HG02885 (cell line): Measurements from ENCODE around the gene SLC44A1.

Experiments
- ATAC-seq: cut with Tn5 transposase; IDR thresholded peaks from one replicate; pipeline ENCODE4 v1.9.1; 2021; ENCODE audit warnings: mild to moderate bottlenecking; ENCODE audit not compliant: unreplicated experiment, poor library complexity

The SLC44A1 gene

DNA sequence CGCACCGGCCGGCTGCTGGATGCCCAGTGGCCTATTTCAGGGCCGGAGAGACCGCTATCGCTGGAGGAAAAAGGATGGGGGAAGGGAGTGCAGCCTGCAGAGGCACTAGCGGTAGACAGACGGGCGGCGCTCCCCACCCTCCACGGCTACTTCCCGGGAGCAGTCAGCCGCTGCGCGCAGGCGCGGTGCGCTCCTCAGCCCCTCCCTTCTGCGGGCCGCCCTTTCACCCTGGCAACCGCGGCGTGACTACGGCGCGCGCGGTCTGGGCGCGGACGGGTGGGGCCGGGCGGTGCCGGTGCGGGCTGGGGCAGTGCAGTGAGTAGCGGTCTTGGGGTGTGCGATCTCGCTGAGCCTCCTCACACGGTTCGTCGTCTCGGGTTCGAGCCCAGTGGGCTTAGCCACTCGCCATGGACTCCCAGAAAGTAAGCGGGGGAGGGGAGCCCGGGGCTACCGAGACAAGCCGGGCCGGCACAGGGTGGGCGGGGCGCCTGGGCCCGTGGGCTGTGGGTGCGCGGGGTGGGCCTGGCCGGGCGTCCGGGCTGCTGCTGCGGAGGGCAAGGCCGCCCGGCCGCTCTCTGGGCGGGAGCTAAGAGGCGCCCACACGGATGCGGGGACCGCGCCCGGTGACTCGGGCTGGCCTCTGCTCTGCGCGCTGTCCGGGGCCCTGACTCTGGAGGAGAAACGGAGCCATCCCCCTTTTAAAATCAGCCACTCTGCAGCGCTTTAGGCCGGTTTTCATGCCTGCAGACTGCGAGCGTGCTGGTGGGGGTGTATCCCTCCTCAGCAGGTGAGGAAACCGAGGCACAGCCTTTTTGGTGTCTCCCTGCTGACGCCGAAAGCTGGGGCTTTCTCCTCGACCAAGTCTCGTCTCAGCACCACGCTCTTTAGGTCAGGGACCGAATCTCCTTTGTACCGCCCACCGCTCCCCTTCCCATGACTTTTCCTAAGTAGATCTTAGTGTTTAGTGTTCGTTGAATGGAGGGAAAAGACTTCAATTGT is 203.7 kb downstream of the SLC44A1 start, which contains the start of gene FSD1L:
FSD1L (plus strand) TSS at position 221 of the 999 bp plus-strand sequence; CDS start at position 408, 187 bp downstream.
- peak; percentile 96 for ATAC-seq

DNA sequence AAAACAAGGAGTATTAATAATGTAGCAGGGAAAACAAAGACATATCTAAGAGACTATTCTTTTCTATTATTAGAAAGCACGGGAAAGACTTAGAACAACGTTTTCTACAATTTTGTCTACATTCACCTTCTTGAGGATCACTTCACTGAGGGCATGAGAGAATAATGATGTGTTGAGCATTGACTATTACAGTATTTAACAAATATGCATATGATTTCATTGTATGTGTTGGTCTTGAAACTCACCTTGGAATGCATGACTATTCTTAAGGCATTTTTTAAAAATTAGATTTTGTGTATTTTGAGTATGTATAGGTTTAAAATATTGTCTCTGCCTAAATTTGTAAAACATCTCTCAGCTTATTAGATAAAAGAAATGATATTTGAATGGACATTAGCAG is 204.6 kb downstream of the SLC44A1 start:
- no peak for ATAC-seq

DNA sequence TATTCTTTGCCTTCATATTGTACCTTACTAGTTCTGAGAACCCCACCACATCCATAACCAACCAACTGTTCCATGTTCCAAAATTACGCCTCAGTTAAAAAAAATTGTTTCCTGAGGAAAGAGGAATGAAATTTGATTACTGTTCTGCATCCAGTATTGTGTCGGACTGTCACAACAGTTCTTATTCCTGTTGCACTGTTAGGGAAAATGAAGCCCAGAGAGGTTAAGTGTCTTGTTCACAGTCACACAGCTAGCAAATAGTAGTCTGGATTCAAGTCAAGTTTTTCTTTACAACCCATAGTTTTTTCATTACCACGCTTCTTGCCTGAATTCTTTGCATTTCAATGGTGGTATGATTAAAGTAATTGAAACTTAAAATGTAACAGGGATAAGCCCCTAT is 207.7 kb downstream of the SLC44A1 start:
- ATAC-seq = no peak

DNA sequence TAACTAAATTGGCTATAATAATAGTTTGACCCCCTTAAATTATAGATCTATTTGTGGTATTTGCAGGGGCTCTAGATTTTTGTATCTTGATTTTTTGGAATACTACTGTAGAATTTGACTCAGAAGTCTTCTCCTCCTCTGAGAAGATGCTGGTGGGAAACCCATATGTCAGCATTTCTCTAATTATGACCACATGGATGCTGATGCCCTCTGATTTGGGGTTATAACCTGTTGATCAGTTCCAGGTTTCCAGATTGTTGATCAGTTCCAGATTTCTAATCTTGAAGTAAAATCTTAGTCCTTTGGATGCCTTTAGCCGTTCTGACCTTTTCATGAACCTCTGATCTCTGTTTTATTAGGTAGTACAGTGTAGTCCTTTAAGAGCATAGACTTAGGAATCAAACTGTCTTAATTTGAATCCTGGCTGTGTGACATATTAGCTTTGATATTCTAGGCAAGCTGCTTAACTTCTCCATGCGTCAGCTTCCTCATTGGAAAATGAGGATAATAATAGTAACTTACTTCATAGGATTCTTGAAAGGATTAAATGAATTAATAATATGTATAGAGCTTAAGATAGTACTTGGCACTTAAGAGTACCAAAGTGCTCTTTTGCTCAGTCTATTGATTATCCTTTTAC is 211.5 kb downstream of the SLC44A1 start:
- ATAC-seq = no peak

DNA sequence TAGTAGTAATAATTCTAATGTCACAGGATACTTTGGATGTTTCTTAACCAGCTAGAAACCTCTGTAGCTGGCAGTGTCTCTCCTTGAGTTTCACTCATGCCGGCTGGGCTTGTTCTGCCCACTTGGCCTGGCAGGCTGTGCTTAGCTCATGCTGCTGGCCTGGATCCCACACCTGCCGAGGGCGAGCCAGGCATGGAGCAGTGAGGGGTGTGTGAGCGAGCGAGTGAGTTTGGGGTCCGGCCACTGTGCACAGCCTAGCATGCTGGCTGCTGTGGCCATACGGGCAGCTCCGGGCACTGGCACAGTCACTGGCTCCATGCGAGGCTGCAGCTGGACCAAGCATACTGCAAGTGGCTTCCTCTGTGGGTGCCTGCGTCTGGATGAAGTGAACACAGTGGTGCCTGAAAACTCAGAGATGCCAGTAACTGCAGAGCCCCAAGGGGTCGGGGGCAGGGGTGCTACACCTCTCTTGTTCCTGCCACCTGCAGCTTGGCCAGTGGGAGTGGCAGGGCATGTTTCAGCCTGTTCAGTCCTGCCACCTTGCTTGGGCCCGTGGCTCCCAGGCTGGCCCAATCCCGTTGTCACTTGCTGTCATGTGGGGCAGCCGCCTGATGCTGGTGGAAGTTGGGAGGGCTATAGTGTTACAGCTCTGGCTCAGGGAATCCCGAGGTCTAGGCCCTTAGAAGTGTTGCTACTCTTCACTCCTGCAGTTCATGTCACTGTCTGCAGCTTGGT is 213.3 kb downstream of the SLC44A1 start:
- ATAC-seq = no peak

DNA sequence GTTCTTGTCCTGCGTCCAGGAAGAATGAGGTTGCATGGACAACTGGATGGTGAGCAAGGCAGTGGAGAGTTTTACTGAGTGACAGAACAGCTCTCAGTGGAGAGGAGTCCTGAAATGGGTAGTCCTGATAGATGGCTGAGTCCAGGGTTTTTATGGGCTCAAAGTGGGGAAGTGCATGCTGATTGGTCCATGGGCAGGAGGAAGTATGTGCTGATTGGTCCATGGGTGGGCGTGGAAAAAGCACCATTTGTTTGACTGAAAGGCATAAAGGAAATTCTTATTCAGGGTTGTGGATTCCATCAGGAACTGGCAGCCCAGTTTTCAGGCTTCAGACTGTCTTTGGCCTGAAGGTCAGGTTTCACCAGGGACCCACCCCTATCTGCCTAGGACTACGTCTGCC is 214.0 kb downstream of the SLC44A1 start:
- ATAC-seq = no peak

DNA sequence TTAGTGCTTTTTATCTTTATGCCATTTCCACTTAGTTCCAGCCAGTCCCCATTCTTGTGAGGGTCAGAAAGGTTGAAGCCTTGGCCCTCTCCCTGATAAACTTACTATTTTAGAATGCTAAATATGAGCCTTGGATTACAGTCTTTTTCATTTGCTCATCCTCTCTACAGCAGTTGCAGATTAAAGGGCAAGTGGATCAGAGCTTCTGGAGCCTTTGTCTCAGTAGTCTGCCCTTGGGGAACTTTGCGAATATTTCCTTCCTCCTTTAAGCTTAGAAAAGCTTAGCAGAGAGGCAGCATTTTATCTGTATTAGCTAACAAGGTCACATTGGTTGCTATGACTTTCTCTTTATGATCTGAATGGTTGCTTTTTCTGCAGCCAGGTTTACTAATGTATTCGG is 214.9 kb downstream of the SLC44A1 start:
- no peak for ATAC-seq

DNA sequence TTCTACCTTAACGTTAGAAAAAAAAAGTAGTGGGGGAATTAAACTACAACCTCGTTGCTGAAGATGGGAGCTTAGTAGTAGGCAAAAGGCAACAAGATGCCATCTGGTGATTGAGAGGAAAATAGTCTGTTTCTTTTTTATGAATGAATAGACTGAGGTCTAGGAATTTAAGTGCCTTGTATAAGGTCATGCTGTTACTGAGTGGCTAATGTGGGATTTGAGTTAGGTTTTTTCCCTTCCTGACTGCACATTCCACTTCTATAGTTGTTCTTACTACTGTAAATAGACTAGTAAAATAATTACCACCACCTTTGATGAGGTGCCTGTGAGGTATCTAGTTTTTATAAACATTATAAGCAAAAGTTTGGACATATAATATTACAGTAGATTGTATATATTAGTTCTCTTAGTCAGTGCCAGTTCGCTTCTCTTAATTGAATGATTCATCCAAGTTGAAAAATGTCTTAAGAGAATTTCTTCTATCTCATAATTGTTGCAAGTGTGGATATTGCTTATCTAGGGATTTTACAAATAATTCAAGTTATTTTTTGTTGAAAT is 222.5 kb downstream of the SLC44A1 start:
- no peak for ATAC-seq

DNA sequence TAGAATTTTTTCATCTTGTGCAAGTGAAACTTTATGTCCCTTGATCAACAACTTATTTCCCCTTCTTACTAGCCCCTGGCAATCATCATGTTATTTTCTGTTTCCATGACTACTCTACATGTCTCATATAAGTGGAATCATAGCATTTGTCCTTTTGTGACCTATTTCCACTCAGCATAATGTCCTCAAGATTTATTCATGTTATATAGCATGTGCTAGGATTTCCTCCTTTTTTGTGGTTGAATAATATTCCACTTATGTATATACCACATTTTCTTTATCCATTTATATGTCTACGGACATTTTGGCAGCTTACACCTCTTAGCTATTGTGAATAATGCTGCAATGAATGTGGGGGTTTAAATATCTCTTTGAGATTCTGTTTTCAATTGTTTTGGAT is 224.4 kb downstream of the SLC44A1 start:
- no peak for ATAC-seq

DNA sequence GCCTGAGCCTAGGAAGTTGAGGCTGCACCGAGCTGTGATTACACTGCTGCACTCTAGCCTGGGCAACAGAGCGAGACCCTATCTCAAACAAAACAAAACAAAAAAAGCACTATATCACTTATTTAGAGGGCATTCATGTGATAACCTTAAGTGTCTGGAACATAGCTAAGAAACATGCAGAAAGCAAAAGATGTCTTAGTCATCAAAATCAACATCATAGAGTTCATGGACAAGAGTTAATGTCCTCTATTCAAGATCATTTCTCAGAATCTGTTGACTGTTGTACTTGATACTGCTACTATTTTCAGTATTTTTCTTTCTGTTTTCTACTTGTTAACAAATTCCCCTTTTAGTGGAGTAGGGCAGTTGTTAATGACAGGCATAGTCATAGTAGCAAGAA is 228.8 kb downstream of the SLC44A1 start:
- ATAC-seq = no peak

DNA sequence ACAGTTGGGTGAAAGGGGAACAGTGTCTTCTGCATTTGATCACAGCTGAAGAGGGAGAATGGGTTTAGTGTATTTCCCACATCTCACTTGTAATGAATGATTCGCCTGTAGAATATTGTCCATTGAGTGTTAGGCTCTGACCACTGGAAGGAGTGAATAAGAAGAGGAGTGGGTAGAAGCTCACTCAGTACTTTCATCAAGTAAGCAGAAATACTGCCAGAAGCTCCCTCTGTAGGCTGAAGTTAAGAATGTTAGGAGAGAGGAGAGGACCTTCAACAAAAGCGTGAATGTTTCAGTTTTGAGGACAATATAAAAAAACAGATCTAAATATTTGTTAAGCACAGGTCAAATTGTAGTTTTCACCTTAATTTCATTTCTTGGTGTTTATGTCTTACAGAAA is 230.9 kb downstream of the SLC44A1 start:
- no peak for ATAC-seq

DNA sequence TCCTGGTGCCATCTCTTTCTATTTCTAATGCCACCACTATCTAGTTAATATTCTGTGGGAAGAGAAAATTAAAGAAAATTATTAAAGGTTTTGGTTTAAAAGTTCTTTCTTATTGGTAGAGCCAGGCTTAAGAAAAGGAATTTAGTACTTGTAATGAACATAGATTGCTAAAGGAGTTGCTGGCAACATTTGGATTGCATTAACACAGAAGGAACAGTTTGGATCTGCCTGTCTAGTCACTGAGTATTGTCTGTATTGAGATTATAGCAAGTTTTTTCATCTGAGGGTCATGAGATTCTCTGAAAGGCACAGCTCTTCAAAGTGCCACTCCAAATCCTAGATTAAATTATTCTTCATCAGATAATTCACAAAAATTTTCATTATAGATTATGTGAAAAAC is 235.4 kb downstream of the SLC44A1 start:
- no peak for ATAC-seq

DNA sequence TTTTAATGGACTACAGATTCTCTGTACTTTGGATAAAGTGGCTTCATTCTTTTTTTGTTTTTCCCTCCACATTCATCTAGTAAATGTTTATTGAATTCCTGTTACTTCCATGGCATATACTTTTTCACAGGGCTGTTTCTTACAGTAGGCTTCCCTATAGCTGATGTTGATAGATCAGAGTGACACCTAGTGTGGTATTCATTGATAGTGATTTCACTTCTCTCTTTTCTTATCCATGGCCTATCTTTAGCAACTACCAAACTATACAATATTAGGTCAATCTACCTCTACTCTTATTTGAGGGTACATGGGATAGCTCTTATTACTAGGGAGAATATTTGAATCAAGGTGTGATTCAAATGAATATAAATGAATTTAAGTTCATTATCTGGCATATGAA is 239.2 kb downstream of the SLC44A1 start:
- peak; percentile 82 for ATAC-seq

DNA sequence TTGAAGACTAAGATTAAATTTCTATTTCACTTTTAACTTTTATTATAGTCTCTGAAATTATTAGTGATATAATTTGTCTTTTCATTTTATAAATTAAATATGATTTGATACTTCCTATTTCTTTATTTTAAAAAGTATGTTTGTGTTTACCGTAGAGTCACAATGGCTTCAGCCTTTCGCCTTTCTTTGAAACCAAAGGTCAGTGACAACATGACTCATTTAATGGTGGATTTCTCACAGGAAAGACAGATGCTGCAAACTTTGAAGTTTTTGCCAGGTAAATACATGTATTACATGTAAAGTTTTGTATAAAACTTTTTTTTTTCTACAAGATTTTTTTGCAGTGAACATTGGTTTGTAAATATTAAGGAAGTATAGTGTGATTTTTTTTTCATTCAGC is 239.8 kb downstream of the SLC44A1 start:
- no peak for ATAC-seq

DNA sequence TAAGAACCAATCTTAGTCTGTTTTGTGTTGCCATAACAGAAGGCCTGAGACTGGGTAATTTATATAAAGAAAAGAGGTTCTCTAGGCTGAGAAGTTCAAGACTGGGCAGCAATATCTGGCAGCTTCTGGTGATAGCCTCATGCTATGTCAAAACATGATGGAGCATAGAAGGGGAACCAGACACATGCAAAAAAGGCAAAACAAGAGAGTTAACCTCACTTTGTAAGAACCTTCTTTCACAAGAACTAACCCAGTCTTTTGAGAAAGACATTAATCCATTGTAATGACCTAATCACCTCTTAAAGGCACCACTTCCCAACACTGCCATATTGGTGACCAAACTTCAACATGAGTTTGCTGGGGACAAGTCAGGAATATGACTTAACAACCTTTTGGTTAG is 240.7 kb downstream of the SLC44A1 start:
- ATAC-seq = no peak
